Kidney capillary endothelial cell (primary cell): ENCODE measurements around the gene TTC39B.
A peak's percentile ranks its signal among the peaks of the same experiment; 100 is the strongest.

ENCODE experiments used
- DNase-seq: peaks from one replicate; pipeline ENCODE4 v3.0.0-alpha.2; 2018; ENCODE audit warnings: low spot score

Gene TTC39B

GRCh38 chr9:15176836-15177235 lies 130.2 kb downstream of the TTC39B start:
- no peak for DNase-seq

GRCh38 chr9:15163931-15164330 lies 143.1 kb downstream of the TTC39B start:
- no peak for DNase-seq

GRCh38 chr9:15161753-15162152 lies 145.3 kb downstream of the TTC39B start:
- DNase-seq = no peak

GRCh38 chr9:15160673-15161072 lies 146.3 kb downstream of the TTC39B start:
- no peak for DNase-seq

GRCh38 chr9:15158064-15158463 lies 149.0 kb downstream of the TTC39B start:
- no peak for DNase-seq

- no peak for DNase-seq
Observed at GRCh38 chr9:15157381-15157780, 149.6 kb downstream of the TTC39B start.

GRCh38 chr9:15156241-15156640 lies 150.8 kb downstream of the TTC39B start:
- DNase-seq = no peak

- no peak for DNase-seq
Observed at GRCh38 chr9:15155826-15156225, 151.2 kb downstream of the TTC39B start.

- DNase-seq = no peak
Observed at GRCh38 chr9:15155323-15155722, 151.7 kb downstream of the TTC39B start.

GRCh38 chr9:15154677-15155076 lies 152.3 kb downstream of the TTC39B start:
- DNase-seq = no peak

GRCh38 chr9:15153961-15154360 lies 153.1 kb downstream of the TTC39B start:
- DNase-seq = no peak

GRCh38 chr9:15150939-15151338 lies 156.1 kb downstream of the TTC39B start:
- no peak for DNase-seq

- DNase-seq = no peak
Observed at GRCh38 chr9:15149450-15149849, 157.6 kb downstream of the TTC39B start.

GRCh38 chr9:15146268-15146700 lies 160.7 kb downstream of the TTC39B start:
- DNase-seq = no peak

- DNase-seq = no peak
Observed at GRCh38 chr9:15144622-15145061, 162.4 kb downstream of the TTC39B start.

- peak; percentile 65 for DNase-seq
Observed at GRCh38 chr9:15142878-15143534, 164.0 kb downstream of the TTC39B start.

GRCh38 chr9:15140051-15140450 lies 167.0 kb downstream of the TTC39B start:
- DNase-seq = no peak

GRCh38 chr9:15139469-15139868 lies 167.5 kb downstream of the TTC39B start:
- DNase-seq = no peak

- DNase-seq = no peak
Observed at GRCh38 chr9:15138357-15138686, 168.7 kb downstream of the TTC39B start.

- DNase-seq = no peak
Observed at GRCh38 chr9:15137658-15138356, 169.2 kb downstream of the TTC39B start.

GRCh38 chr9:15137089-15137488 lies 169.9 kb downstream of the TTC39B start:
- DNase-seq = no peak

- no peak for DNase-seq
Observed at GRCh38 chr9:15136646-15137045, 170.4 kb downstream of the TTC39B start.

- DNase-seq = peak; percentile 76
Observed at GRCh38 chr9:15135164-15135792, 171.7 kb downstream of the TTC39B start.
